Hippocampal formation (tissue), 2 donors: ENCODE data around the gene SLC17A9.
"Not testable (repeated sequence)": the region's sequence is repeated elsewhere in the genome, so short reads cannot be mapped to it uniquely, and the experiment has no call there.

Source experiments
- DNase-seq, 2 donors: peaks; one replicate each; lab custom pipeline; 2025; lab: John Stamatoyannopoulos, UW

The SLC17A9 gene

GRCh38 chr20:62956387-62957135, 4.1 kb downstream of the SLC17A9 start:
- DNase-seq, result no peak

GRCh38 chr20:62957136-62958117, 4.9 kb downstream of the SLC17A9 start:
- no peak for DNase-seq

GRCh38 chr20:62958388-62959100, 6.0 kb downstream of the SLC17A9 start:
- no peak for DNase-seq

GRCh38 chr20:62959101-62959971, 6.8 kb downstream of the SLC17A9 start:
- DNase-seq, result no peak

- no peak for DNase-seq
Measured at GRCh38 chr20:62959998-62960436, 7.5 kb downstream of the SLC17A9 start.

- DNase-seq, result not testable (repeated sequence)
Measured at GRCh38 chr20:62960446-62961309, 8.2 kb downstream of the SLC17A9 start.

- no peak for DNase-seq
Measured at GRCh38 chr20:62961310-62961783, 8.8 kb downstream of the SLC17A9 start.

GRCh38 chr20:62961799-62962198, 9.3 kb downstream of the SLC17A9 start:
- no peak for DNase-seq

- no peak for DNase-seq
Measured at GRCh38 chr20:62962221-62962879, 9.8 kb downstream of the SLC17A9 start.

GRCh38 chr20:62962891-62963613, 10.5 kb downstream of the SLC17A9 start:
- DNase-seq, result no peak

- no peak for DNase-seq
Measured at GRCh38 chr20:62963614-62964397, 11.3 kb downstream of the SLC17A9 start.

- DNase-seq, result no peak
Measured at GRCh38 chr20:62964700-62965099, 12.2 kb downstream of the SLC17A9 start.

GRCh38 chr20:62965363-62965771, 12.9 kb downstream of the SLC17A9 start:
- DNase-seq, result no peak

- DNase-seq, result no peak
Measured at GRCh38 chr20:62966212-62967148, 14.0 kb downstream of the SLC17A9 start.

- DNase-seq, result no peak
Measured at GRCh38 chr20:62967149-62967501, 14.6 kb downstream of the SLC17A9 start.

- DNase-seq, result no peak
Measured at GRCh38 chr20:62967628-62968351, 15.3 kb downstream of the SLC17A9 start.
